H9 (cell line): Measurements from ENCODE around the gene SPATA2L. TPM values are rescaled to one million over a fixed set of nuclear protein-coding genes. Genes with fewer than 3 reads are reported as not detected.

ENCODE experiments used
- DNase-seq: peaks from one replicate; pipeline ENCODE4 v3.0.0-alpha.2; 2017
- H2AFZ ChIP-seq: one replicate; pipeline ENCODE4 v1.6.1; 2013; ENCODE audit warnings: mild to moderate bottlenecking, low read length, control low read depth, moderate library complexity
- H2AK5ac ChIP-seq: 2 replicates; pipeline ENCODE4 v1.6.1; 2013; ENCODE audit warnings: low read length, control low read depth, mixed read lengths; ENCODE audit not compliant: insufficient read length
- H2BK120ac ChIP-seq: one replicate; pipeline ENCODE4 v1.6.1; 2013; ENCODE audit warnings: low read depth, mild to moderate bottlenecking, low read length, control low read depth, inconsistent platforms; ENCODE audit not compliant: poor library complexity, severe bottlenecking
- H2BK12ac ChIP-seq: 2 replicates; pipeline ENCODE4 v1.6.1; 2013; ENCODE audit warnings: low read length, control low read depth, mixed read lengths, low read depth; ENCODE audit not compliant: insufficient read length
- H2BK15ac ChIP-seq: 2 replicates; pipeline ENCODE4 v1.6.1; 2013; ENCODE audit warnings: low read depth, low read length, control low read depth
- H2BK20ac ChIP-seq: one replicate; pipeline ENCODE4 v1.6.1; 2013; ENCODE audit warnings: low read depth, mild to moderate bottlenecking, low read length, control low read depth, inconsistent platforms; ENCODE audit not compliant: poor library complexity, severe bottlenecking
- H2BK5ac ChIP-seq: 2 replicates; pipeline ENCODE4 v1.6.1; 2013; ENCODE audit warnings: low read length, control low read depth, mixed read lengths; ENCODE audit not compliant: insufficient read length
- H3K14ac ChIP-seq: 2 replicates; pipeline ENCODE4 v1.6.1; 2013; ENCODE audit warnings: low read length, control low read depth; ENCODE audit not compliant: insufficient read depth
- H3K18ac ChIP-seq: 2 replicates; pipeline ENCODE4 v1.6.1; 2013; ENCODE audit warnings: low read depth, mild to moderate bottlenecking, mixed read lengths, low read length, control low read depth; ENCODE audit not compliant: insufficient read length
- H3K23ac ChIP-seq: 2 replicates; pipeline ENCODE4 v1.6.1; 2013; ENCODE audit warnings: low read length, control low read depth, mixed read lengths, low read depth; ENCODE audit not compliant: insufficient read length
- H3K23me2 ChIP-seq: 2 replicates; pipeline ENCODE4 v1.6.1; 2013; ENCODE audit warnings: low read depth, mild to moderate bottlenecking, mixed read lengths, low read length, control low read depth; ENCODE audit not compliant: insufficient read length, poor library complexity, severe bottlenecking
- H3K27ac ChIP-seq: 2 replicates; pipeline ENCODE4 v1.5.1; 2013; ENCODE audit warnings: low read length, control low read depth, mixed read lengths, low read depth; ENCODE audit not compliant: insufficient read length
- H3K27me3 ChIP-seq: 2 replicates; pipeline ENCODE4 v1.6.1; 2013; ENCODE audit warnings: low read length, control low read depth, inconsistent platforms; ENCODE audit not compliant: insufficient read depth
- H3K4ac ChIP-seq: 2 replicates; pipeline ENCODE4 v1.6.1; 2013; ENCODE audit warnings: low read depth, mild to moderate bottlenecking, control low read depth, inconsistent platforms, low read length, moderate library complexity
- H3K4me1 ChIP-seq: 2 replicates; pipeline ENCODE4 v1.6.1; 2013; ENCODE audit warnings: low read length, control low read depth, inconsistent platforms; ENCODE audit not compliant: insufficient read depth
- H3K4me2 ChIP-seq: 2 replicates; pipeline ENCODE4 v1.6.1; 2013; ENCODE audit warnings: low read length, control low read depth, mixed read lengths; ENCODE audit not compliant: insufficient read length, insufficient read depth
- H3K56ac ChIP-seq: 2 replicates; pipeline ENCODE4 v1.6.1; 2013; ENCODE audit warnings: low read depth, mild to moderate bottlenecking, mixed read lengths, low read length, control low read depth; ENCODE audit not compliant: insufficient read length
- H3K79me1 ChIP-seq: 2 replicates; pipeline ENCODE4 v1.6.1; 2013; ENCODE audit warnings: low read depth, mild to moderate bottlenecking, moderate library complexity, low read length, control low read depth, inconsistent platforms; ENCODE audit not compliant: insufficient read depth, poor library complexity, severe bottlenecking
- H3K79me2 ChIP-seq: 2 replicates; pipeline ENCODE4 v1.6.1; 2013; ENCODE audit warnings: low read length, control low read depth, inconsistent platforms; ENCODE audit not compliant: insufficient read depth
- H3K9ac ChIP-seq: 2 replicates; pipeline ENCODE4 v1.6.1; 2013; ENCODE audit warnings: low read length, control low read depth, mixed read lengths; ENCODE audit not compliant: insufficient read length; ENCODE audit errors: extremely low read depth
- H3K9me3 ChIP-seq: one replicate; pipeline ENCODE4 v1.6.1; 2013; ENCODE audit warnings: low read depth, low read length, inconsistent platforms; ENCODE audit not compliant: control insufficient read depth
- H3T11ph ChIP-seq: one replicate; pipeline ENCODE4 v1.6.1; 2013; ENCODE audit warnings: mild to moderate bottlenecking, low read length, control low read depth, inconsistent platforms
- H4K20me1 ChIP-seq: one replicate; pipeline ENCODE4 v1.6.1; 2013; ENCODE audit not compliant: control insufficient read depth, insufficient read length, insufficient read depth
- H4K5ac ChIP-seq: 2 replicates; pipeline ENCODE4 v1.6.1; 2013; ENCODE audit warnings: low read depth, mild to moderate bottlenecking, mixed read lengths, low read length, control low read depth; ENCODE audit not compliant: insufficient read length
- H4K8ac ChIP-seq: replicated peaks from 2 replicates; pipeline ENCODE4 v1.6.1; 2013; ENCODE audit warnings: low read length, control low read depth, mixed read lengths, low read depth; ENCODE audit not compliant: insufficient read length
- H4K91ac ChIP-seq: 2 replicates; pipeline ENCODE4 v1.6.1; 2013; ENCODE audit warnings: low read depth, mild to moderate bottlenecking, moderate library complexity, mixed read lengths, low read length, control low read depth; ENCODE audit not compliant: insufficient read length
- H3K27ac Mint-ChIP-seq, 3 experiments: 2 replicates in 2 of 3; 3 replicates in 1 of 3; pipeline ENCODE4 v1.8.0; 2020 to 2021; ENCODE audit warnings: mixed read lengths in 3 of 3, mild to moderate bottlenecking in 1 of 3, moderate library complexity in 1 of 3
- H3K27me3 Mint-ChIP-seq: 2 replicates; pipeline ENCODE4 v1.8.0; 2021; ENCODE audit warnings: low read depth, mild to moderate bottlenecking, moderate library complexity, mixed read lengths
- H3K36me3 Mint-ChIP-seq, 3 experiments: 2 replicates in 2 of 3; 3 replicates in 1 of 3; pipeline ENCODE4 v1.8.0; 2020 to 2021; ENCODE audit warnings: low read depth in 3 of 3, mixed read lengths in 3 of 3; ENCODE audit not compliant: insufficient read depth in 1 of 3
- H3K4me1 Mint-ChIP-seq, 2 experiments: 2 replicates each; pipeline ENCODE4 v1.8.0; 2020; ENCODE audit warnings: mixed read lengths in 2 of 2
- H3K4me3 Mint-ChIP-seq, 2 experiments: 2 replicates in 1 of 2; 3 replicates in 1 of 2; pipeline ENCODE4 v1.8.0; 2020 to 2021; ENCODE audit warnings: mild to moderate bottlenecking in 2 of 2, mixed read lengths in 2 of 2, moderate library complexity in 1 of 2
- H3K9me3 Mint-ChIP-seq, 2 experiments: 2 replicates in 1 of 2; 3 replicates in 1 of 2; pipeline ENCODE4 v1.8.0; 2020; ENCODE audit warnings: mild to moderate bottlenecking in 2 of 2, mixed read lengths in 2 of 2, moderate library complexity in 1 of 2
- WGBS: extraction: QIAGEN DNeasy Blood & Tissue Kit; methylation state at CpG from one replicate; pipeline ENCODE4 v1.1.7; 2013; ENCODE audit warnings: missing lambda C conversion rate, low lambda C conversion rate, mixed read lengths; ENCODE audit not compliant: insufficient read length; ENCODE audit errors: extremely low coverage; 5-methylcytosine and 5-hydroxymethylcytosine counted together
- total RNA-seq: library from RNA; stranded (reverse); gene quantifications from 2 replicates; pipeline ENCODE4 v1.2.1, GENCODE V29; 2021
- TF ChIP-seq, protein P1 (sequence below): fragments of 200-600 bp; sonication (generic); conservative IDR thresholded peaks from 3 replicates; pipeline ENCODE4 v1.8.0; 2021; ENCODE audit warnings: antibody characterized with exemption, mild to moderate bottlenecking

Gene SPATA2L
- total RNA-seq, 1 experiment from 2014 or later = 27.1 TPM

DNA sequence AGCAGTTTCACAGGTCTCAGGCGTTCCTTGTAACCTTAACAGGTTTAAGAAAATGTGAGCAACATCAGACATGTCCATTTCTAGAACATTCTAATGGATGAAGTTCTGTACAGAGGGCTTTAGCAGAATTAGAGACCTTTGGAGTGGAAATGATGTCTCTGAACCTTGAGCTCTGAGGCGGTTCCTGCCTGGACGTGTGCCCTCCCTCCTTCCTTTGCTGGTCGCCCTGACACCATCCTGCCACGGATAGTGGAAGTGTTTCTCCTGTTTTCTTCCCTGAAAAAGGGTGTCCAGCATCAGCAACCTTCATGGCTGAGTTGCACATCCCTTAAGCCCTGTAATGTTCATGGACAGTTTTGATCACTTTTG lies 32.7 kb downstream of the SPATA2L start:
- Histone ChIP-seq H3K4ac (no peak overlapping the region), H2BK20ac (no peak overlapping the region), H3K4me1 (no peaks in the 10 kb centered on the region), H4K91ac (no peak overlapping the region), H3K79me1 (no peaks in the 10 kb centered on the region), H3K27me3 (no peaks in the 10 kb centered on the region), H3K9me3 (peaks cover 10% of the 10 kb centered on the region), H4K8ac (no peak overlapping the region), H3K9ac (no peak overlapping the region), H3K23me2 (no peaks in the 10 kb centered on the region), H2BK12ac (no peak overlapping the region), H3T11ph (no peak overlapping the region), H3K18ac (no peak overlapping the region), H2BK120ac (no peak overlapping the region), H2BK15ac (no peak overlapping the region), H4K20me1 (no peaks in the 10 kb centered on the region), H2AFZ (no peak overlapping the region), H3K27ac (no peak overlapping the region), H3K4me2 (no peak overlapping the region), H3K23ac (no peak overlapping the region), H2BK5ac (no peak overlapping the region), H3K56ac (no peak overlapping the region), H2AK5ac (no peak overlapping the region), H3K79me2 (no peaks in the 10 kb centered on the region), H3K14ac (no peak overlapping the region), H4K5ac (no peak overlapping the region)
- Mint-ChIP-seq H3K27me3 (peaks cover 3% of the 10 kb centered on the region), H3K27ac (no peak overlapping the region; a peak in 1 of 7 replicates), H3K9me3 (peaks cover 32 to 37% of the 10 kb centered on the region in 2 experiments), H3K4me1 (no peaks in the 10 kb centered on the region), H3K4me3 (no peak overlapping the region), H3K36me3 (peaks cover 35 to 41% (median 39%) of the 10 kb centered on the region in 3 experiments)
- no CpG with 5 or more reads among the region's 5 CpGs for WGBS
- TF ChIP-seq, protein P1, sequence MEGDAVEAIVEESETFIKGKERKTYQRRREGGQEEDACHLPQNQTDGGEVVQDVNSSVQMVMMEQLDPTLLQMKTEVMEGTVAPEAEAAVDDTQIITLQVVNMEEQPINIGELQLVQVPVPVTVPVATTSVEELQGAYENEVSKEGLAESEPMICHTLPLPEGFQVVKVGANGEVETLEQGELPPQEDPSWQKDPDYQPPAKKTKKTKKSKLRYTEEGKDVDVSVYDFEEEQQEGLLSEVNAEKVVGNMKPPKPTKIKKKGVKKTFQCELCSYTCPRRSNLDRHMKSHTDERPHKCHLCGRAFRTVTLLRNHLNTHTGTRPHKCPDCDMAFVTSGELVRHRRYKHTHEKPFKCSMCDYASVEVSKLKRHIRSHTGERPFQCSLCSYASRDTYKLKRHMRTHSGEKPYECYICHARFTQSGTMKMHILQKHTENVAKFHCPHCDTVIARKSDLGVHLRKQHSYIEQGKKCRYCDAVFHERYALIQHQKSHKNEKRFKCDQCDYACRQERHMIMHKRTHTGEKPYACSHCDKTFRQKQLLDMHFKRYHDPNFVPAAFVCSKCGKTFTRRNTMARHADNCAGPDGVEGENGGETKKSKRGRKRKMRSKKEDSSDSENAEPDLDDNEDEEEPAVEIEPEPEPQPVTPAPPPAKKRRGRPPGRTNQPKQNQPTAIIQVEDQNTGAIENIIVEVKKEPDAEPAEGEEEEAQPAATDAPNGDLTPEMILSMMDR = no peak
- DNase-seq = no peak
